GM23338 (cell line): Measurements from ENCODE around the gene CADPS2. TPM values are rescaled to one million over a fixed set of nuclear protein-coding genes. Genes with fewer than 3 reads are reported as not detected.
A peak's percentile ranks its signal among the peaks of the same experiment; 100 is the strongest.

Source experiments
- ATAC-seq: fragments of 200-7000 bp; cut with Tn5 transposase; 3 replicates; pipeline ENCODE4 v1.9.1; 2020
- DNase-seq: peaks from one replicate; pipeline ENCODE4 v3.0.0-alpha.2; 2015; ENCODE audit warnings: low spot score
- H2AFZ ChIP-seq: fragments of 200-600 bp; sonication (generic); 2 replicates; pipeline ENCODE4 v1.8.0; 2016; ENCODE audit warnings: antibody characterized with exemption, mild to moderate bottlenecking, moderate library complexity
- H3F3A ChIP-seq: fragments of 200-600 bp; sonication (generic); replicated peaks from 2 replicates; pipeline ENCODE4 v1.8.0; 2017; ENCODE audit warnings: antibody characterized with exemption, mixed run types, low read depth
- H3K27ac ChIP-seq: fragments of 200-600 bp; sonication (generic); 2 replicates; pipeline ENCODE4 v1.6.1; 2016; ENCODE audit warnings: low read depth
- H3K27me3 ChIP-seq: fragments of 200-600 bp; sonication (generic); 2 replicates; pipeline ENCODE4 v1.8.0; 2016; ENCODE audit warnings: mild to moderate bottlenecking, mixed run types, moderate library complexity; ENCODE audit not compliant: insufficient read depth
- H3K36me3 ChIP-seq: fragments of 200-600 bp; sonication (generic); 2 replicates; pipeline ENCODE4 v1.8.0; 2016; ENCODE audit warnings: mild to moderate bottlenecking; ENCODE audit not compliant: insufficient read depth
- H3K4me1 ChIP-seq: fragments of 200-600 bp; sonication (generic); 2 replicates; pipeline ENCODE4 v1.8.0; 2016; ENCODE audit warnings: mild to moderate bottlenecking, moderate library complexity; ENCODE audit not compliant: insufficient read depth
- H3K4me2 ChIP-seq: fragments of 200-600 bp; sonication (generic); 2 replicates; pipeline ENCODE4 v1.7.1; 2017; ENCODE audit warnings: mixed run types
- H3K4me3 ChIP-seq: fragments of 200-600 bp; sonication (generic); 2 replicates; pipeline ENCODE4 v1.6.1; 2016; ENCODE audit warnings: mixed run types
- H3K79me2 ChIP-seq: fragments of 200-600 bp; sonication (generic); replicated peaks from 2 replicates; pipeline ENCODE4 v1.8.0; 2017; ENCODE audit warnings: mild to moderate bottlenecking; ENCODE audit not compliant: insufficient read depth
- H3K9me2 ChIP-seq: fragments of 200-600 bp; sonication (generic); 2 replicates; pipeline ENCODE4 v1.8.0; 2017; ENCODE audit not compliant: insufficient read depth
- H4K20me1 ChIP-seq: fragments of 200-600 bp; sonication (generic); replicated peaks from 2 replicates; pipeline ENCODE4 v1.8.0; 2017; ENCODE audit warnings: mild to moderate bottlenecking; ENCODE audit not compliant: insufficient read depth
- H3K27ac Mint-ChIP-seq: 2 replicates; pipeline ENCODE4 v1.8.0; 2020; ENCODE audit warnings: inconsistent platforms, mild to moderate bottlenecking, moderate library complexity, mixed read lengths
- H3K27me3 Mint-ChIP-seq: 3 replicates; pipeline ENCODE4 v1.8.0; 2022; ENCODE audit warnings: low read depth, mild to moderate bottlenecking, moderate library complexity, mixed read lengths, inconsistent platforms; ENCODE audit not compliant: insufficient read depth, poor library complexity
- H3K36me3 Mint-ChIP-seq: 3 replicates; pipeline ENCODE4 v1.8.0; 2021; ENCODE audit warnings: low read depth, mild to moderate bottlenecking, inconsistent platforms, moderate library complexity, mixed read lengths
- H3K4me1 Mint-ChIP-seq: 3 replicates; pipeline ENCODE4 v1.8.0; 2020; ENCODE audit warnings: mild to moderate bottlenecking, inconsistent platforms, mixed read lengths
- H3K4me3 Mint-ChIP-seq: 3 replicates; pipeline ENCODE4 v1.8.0; 2021; ENCODE audit warnings: moderate library complexity, mild to moderate bottlenecking, inconsistent platforms, mixed read lengths
- H3K9me3 Mint-ChIP-seq: 3 replicates; pipeline ENCODE4 v1.8.0; 2020; ENCODE audit warnings: moderate library complexity, mild to moderate bottlenecking, inconsistent platforms, mixed read lengths
- CTCF ChIP-seq, 2 experiments: fragments of 200-600 bp in 1 of 2; sonication (generic) in 1 of 2; conservative IDR thresholded peaks; 2 replicates each; pipeline versions ENCODE4 v1.5.1 to v1.6.1; 2016 to 2017; ENCODE audit warnings: antibody characterized with exemption in 2 of 2, low read depth in 2 of 2, mild to moderate bottlenecking in 2 of 2, moderate library complexity in 1 of 2
- EZH2 ChIP-seq: fragments of 200-600 bp; sonication (generic); IDR thresholded peaks from one replicate; pipeline ENCODE4 v1.8.0; 2017; ENCODE audit warnings: antibody characterized with exemption, mild to moderate bottlenecking, low read depth; ENCODE audit not compliant: unreplicated experiment
- EZH2phosphoT487 ChIP-seq: fragments of 200-600 bp; sonication (generic); IDR thresholded peaks from one replicate; pipeline ENCODE4 v1.8.1; 2018; ENCODE audit warnings: antibody characterized with exemption; ENCODE audit not compliant: unreplicated experiment
- NANOG ChIP-seq: IDR thresholded peaks from 2 replicates; pipeline ENCODE4 v1.6.1; 2016; ENCODE audit warnings: antibody characterized with exemption, borderline replicate concordance
- POLR2AphosphoS5 ChIP-seq: IDR thresholded peaks from 2 replicates; pipeline ENCODE4 v1.6.1; 2016; ENCODE audit warnings: antibody characterized with exemption, low read depth
- REST ChIP-seq: IDR thresholded peaks from one replicate; pipeline ENCODE4 v1.6.1; 2018; ENCODE audit warnings: antibody characterized with exemption; ENCODE audit not compliant: unreplicated experiment
- STAT1 ChIP-seq: IDR thresholded peaks from one replicate; pipeline ENCODE4 v1.6.1; 2016; ENCODE audit warnings: antibody characterized with exemption; ENCODE audit not compliant: unreplicated experiment
- ZNF331 ChIP-seq: fragments of 250-450 bp; sonication (Bioruptor Pico); IDR thresholded peaks from 2 replicates; pipeline ENCODE4 v1.5.0; 2020; ENCODE audit warnings: low read depth, mild to moderate bottlenecking, moderate library complexity
- ZNF462 ChIP-seq: fragments of 250-450 bp; sonication (Bioruptor Pico); IDR thresholded peaks from 2 replicates; pipeline ENCODE4 v1.5.0; 2020; ENCODE audit warnings: mild to moderate bottlenecking, moderate library complexity
- polyA plus RNA-seq: library from polyadenylated mRNA; unstranded; fragments of >200 nt; fragmentation: Nextera tagmentation; extraction: Ambion mirVana; gene quantifications from 2 replicates; pipeline ENCODE4 v1.2.1, GENCODE V29; 2016
- total RNA-seq: library from RNA; depleted of rRNA; stranded (reverse); fragments of >200 nt; shearing (Covaris generic); gene quantifications from 2 replicates; pipeline ENCODE4 v1.2.3, GENCODE V29; 2014

The CADPS2 gene
- total and polyA plus RNA-seq, 2 experiments from 2014 or later = 16.3 to 36.9 TPM

- no peaks in the 10 kb centered on the region for H3K36me3 ChIP-seq
- peaks cover 26% of the 10 kb centered on the region for H3K4me1 ChIP-seq
- H3K4me2 ChIP-seq = 0 out of 2 replicates have a peak overlapping the region, but pooled peaks have one; percentile 2
- no peak overlapping the region for H3K27ac ChIP-seq
- no peaks in the 10 kb centered on the region for H3K9me3 Mint-ChIP-seq
- no peak overlapping the region for H2AFZ ChIP-seq
- peaks cover 10% of the 10 kb centered on the region; the same call in 2 of the 3 replicates for H3K36me3 Mint-ChIP-seq
- H3K4me3 ChIP-seq = no peak overlapping the region
- DNase-seq (peak; percentile 46), ATAC-seq (peak; percentile 84)
- no peaks in the 10 kb centered on the region for H3K27me3 ChIP-seq
- peaks cover 4% of the 10 kb centered on the region for H3K27me3 Mint-ChIP-seq
- no peak overlapping the region for H3K4me3 Mint-ChIP-seq
- H3K79me2 ChIP-seq = no peaks in the 10 kb centered on the region
- H3K4me1 Mint-ChIP-seq = peaks cover 37% of the 10 kb centered on the region
- peak overlapping the region; percentile 69 for H3K27ac Mint-ChIP-seq
- no peaks in the 10 kb centered on the region for H3K9me2 ChIP-seq
- TF ChIP-seq EZH2phosphoT487 (no peak), NANOG (no peak), REST (no peak), ZNF331 (no peak), POLR2AphosphoS5 (no peak), CTCF (conservative IDR thresholded peaks at IDR 0.05; ENCODE audit: low read depth in 2 of 2) (no peak), STAT1 (no peak), EZH2 (no peak), ZNF462 (no peak)
- no peaks in the 10 kb centered on the region; the same call in 1 of the 2 replicates for H3F3A ChIP-seq
- H4K20me1 ChIP-seq = no peaks in the 10 kb centered on the region
These were observed 484.0 kb downstream of the CADPS2 start for GRCh38 chr7:122402235-122402634.
